Liver (tissue), 9 donors: ENCODE results near the gene RASA3. TPM values are rescaled to one million over a fixed set of nuclear protein-coding genes. Genes with fewer than 3 reads are reported as not detected.

Experiments used
- DNase-seq: peaks from one replicate; pipeline ENCODE4 v3.0.0-alpha.2; 2017; ENCODE audit warnings: low spot score
- H3K27ac ChIP-seq, 2 donors: one replicate each; pipeline ENCODE4 v1.7.0; 2013; ENCODE audit warnings: inconsistent platforms in 2 of 2, low read length in 2 of 2, control low read depth in 1 of 2, low read depth in 1 of 2, mild to moderate bottlenecking in 1 of 2
- H3K27me3 ChIP-seq, 4 donors: one replicate each; pipeline versions ENCODE4 v1.6.1 to v1.7.0; 2013; ENCODE audit warnings: low read length in 3 of 4, inconsistent platforms in 1 of 4, mild to moderate bottlenecking in 1 of 4, moderate library complexity in 1 of 4; ENCODE audit not compliant: control insufficient read depth in 4 of 4, insufficient read depth in 4 of 4
- H3K36me3 ChIP-seq, 4 donors: one replicate each; pipeline versions ENCODE4 v1.6.1 to v1.7.0; 2013; ENCODE audit warnings: low read length in 3 of 4, mild to moderate bottlenecking in 3 of 4, low read depth in 1 of 4, moderate library complexity in 1 of 4; ENCODE audit not compliant: control insufficient read depth in 4 of 4, insufficient read depth in 3 of 4
- H3K4me1 ChIP-seq, 4 donors: one replicate each; pipeline versions ENCODE4 v1.6.1 to v1.7.0; 2013; ENCODE audit warnings: low read length in 3 of 4, mild to moderate bottlenecking in 3 of 4, moderate library complexity in 1 of 4; ENCODE audit not compliant: control insufficient read depth in 4 of 4, insufficient read depth in 4 of 4
- H3K4me3 ChIP-seq, 3 donors: one replicate each; pipeline versions ENCODE4 v1.6.1 to v1.7.0; 2013; ENCODE audit warnings: low read length in 3 of 3, control low read depth in 1 of 3, low read depth in 1 of 3, mild to moderate bottlenecking in 1 of 3
- H3K9ac ChIP-seq, 2 donors: one replicate each; pipeline ENCODE4 v1.7.0; 2013; ENCODE audit warnings: low read length in 2 of 2, mild to moderate bottlenecking in 2 of 2, moderate library complexity in 2 of 2, control low read depth in 1 of 2, low read depth in 1 of 2
- H3K9me3 ChIP-seq, 4 donors: one replicate each; pipeline versions ENCODE4 v1.6.1 to v1.7.0; 2013; ENCODE audit warnings: low read length in 3 of 4; ENCODE audit not compliant: control insufficient read depth in 4 of 4
- EGR1 ChIP-seq, 2 donors: IDR thresholded peaks; 2 replicates each; pipeline ENCODE4 v1.6.1; 2016 to 2018; ENCODE audit warnings: antibody characterized with exemption in 2 of 2, low read depth in 2 of 2
- FOXA2 ChIP-seq: IDR thresholded peaks from 2 replicates; pipeline ENCODE4 v1.6.1; 2016; ENCODE audit warnings: antibody characterized with exemption
- GABPA ChIP-seq, 2 donors: IDR thresholded peaks in 1 of 2; conservative IDR thresholded peaks in 1 of 2; 2 replicates each; pipeline ENCODE4 v1.6.1; 2016; ENCODE audit warnings: antibody characterized with exemption in 2 of 2, mild to moderate bottlenecking in 1 of 2, moderate library complexity in 1 of 2
- HNF4A ChIP-seq, 2 donors: conservative IDR thresholded peaks; 2 replicates each; pipeline ENCODE4 v1.6.1; 2016; ENCODE audit warnings: antibody characterized with exemption in 2 of 2, mild to moderate bottlenecking in 2 of 2
- HNF4G ChIP-seq: IDR thresholded peaks from 2 replicates; pipeline ENCODE4 v1.6.1; 2016; ENCODE audit warnings: antibody characterized with exemption
- NR2F2 ChIP-seq: IDR thresholded peaks from 2 replicates; pipeline ENCODE4 v1.6.1; 2016; ENCODE audit warnings: antibody characterized with exemption
- REST ChIP-seq: IDR thresholded peaks from 2 replicates; pipeline ENCODE4 v1.6.1; 2016; ENCODE audit warnings: antibody characterized with exemption, mild to moderate bottlenecking
- RXRA ChIP-seq, 2 donors: IDR thresholded peaks; 2 replicates each; pipeline ENCODE4 v1.6.1; 2017 to 2018; ENCODE audit warnings: antibody characterized with exemption in 2 of 2, mild to moderate bottlenecking in 1 of 2
- SP1 ChIP-seq: IDR thresholded peaks from 2 replicates; pipeline ENCODE4 v1.6.1; 2018; ENCODE audit warnings: antibody characterized with exemption, mild to moderate bottlenecking
- TAF1 ChIP-seq: conservative IDR thresholded peaks from 2 replicates; pipeline ENCODE4 v1.6.1; 2016; ENCODE audit warnings: antibody characterized with exemption, mild to moderate bottlenecking
- YY1 ChIP-seq: IDR thresholded peaks from 2 replicates; pipeline ENCODE4 v1.6.1; 2016; ENCODE audit warnings: antibody characterized with exemption, mild to moderate bottlenecking
- WGBS: extraction: QIAGEN DNeasy Blood & Tissue Kit; methylation state at CpG from one replicate; pipeline ENCODE4 v1.1.7; 2013; 5-methylcytosine and 5-hydroxymethylcytosine counted together
- polyA plus RNA-seq, 2 donors: library from polyadenylated mRNA; stranded (reverse) in 1 of 2; unstranded in 1 of 2; fragments of 200-250 nt in 1 of 2; fragments of >200 nt in 1 of 2; fragmentation: Nextera tagmentation in 1 of 2; extraction: Ambion mirVana in 1 of 2; gene quantifications; one replicate each; pipeline versions ENCODE4 v1.2.1 to v1.2.3, GENCODE V29; 2013 to 2015
- total RNA-seq, 2 donors: library from RNA; depleted of rRNA; stranded (reverse); fragments of >200 nt; gene quantifications; one replicate each; pipeline ENCODE4 v1.2.3, GENCODE V29; 2014
- donor health status: healthy.
- donor health status: healthy.
- donor health status: healthy.
- donor health status: healthy.
- donor health status: healthy.

RASA3 gene
- total and polyA plus RNA-seq, 4 donors: 0.64 to 5.9 (median 3.8) TPM

GRCh38 chr13:114120591-114121011, 11.8 kb downstream of the RASA3 start:
- H3K9ac ChIP-seq: no peak overlapping the region
- WGBS: 47% methylated on average over 10 of the region's 10 CpGs
- DNase-seq: no peak
- peaks cover 0 to 14% (median 5%) of the 10 kb centered on the region in 4 donors for H3K4me1 ChIP-seq
- peak overlapping the region in 1 of 2 donors; percentile 7 for H3K27ac ChIP-seq
- H3K36me3 ChIP-seq: no peaks in the 10 kb centered on the region
- H3K4me3 ChIP-seq: no peak overlapping the region
- H3K9me3 ChIP-seq: no peaks in the 10 kb centered on the region
- no peaks in the 10 kb centered on the region for H3K27me3 ChIP-seq
- TF ChIP-seq NR2F2 (no peak), HNF4G (no peak), SP1 (no peak), HNF4A (conservative IDR thresholded peaks at IDR 0.05) (no peak), TAF1 (no peak), YY1 (no peak), REST (no peak)

GRCh38 chr13:114119196-114119595, 13.2 kb downstream of the RASA3 start:
- TF ChIP-seq FOXA2 (no peak), TAF1 (no peak), NR2F2 (no peak), HNF4A (conservative IDR thresholded peaks at IDR 0.05) (no peak), GABPA (IDR thresholded peaks at IDR 0.05 in 1 of 2, conservative IDR thresholded peaks at IDR 0.05 in 1 of 2) (no peak), EGR1 (IDR thresholded peaks at IDR 0.05; ENCODE audit: low read depth in 2 of 2) (no peak), RXRA (IDR thresholded peaks at IDR 0.05) (no peak), REST (no peak)
- peaks cover 0 to 14% (median 5%) of the 10 kb centered on the region in 4 donors for H3K4me1 ChIP-seq
- H3K27ac ChIP-seq: peak overlapping the region; percentile 50 to 77
- H3K36me3 ChIP-seq: no peaks in the 10 kb centered on the region
- H3K9ac ChIP-seq: no peak overlapping the region
- no peak for DNase-seq
- 17% methylated on average over 14 of the region's 14 CpGs for WGBS
- no peaks in the 10 kb centered on the region for H3K9me3 ChIP-seq
- H3K4me3 ChIP-seq: no peak overlapping the region
- no peaks in the 10 kb centered on the region for H3K27me3 ChIP-seq
